GM18502 (cell line): ENCODE data around the gene CDC14A.
"Not testable (repeated sequence)": the region's sequence is repeated elsewhere in the genome, so short reads cannot be mapped to it uniquely, and the experiment has no call there.

ENCODE experiments used
- ATAC-seq: cut with Tn5 transposase; IDR thresholded peaks from one replicate; pipeline ENCODE4 v1.9.1; 2021; ENCODE audit warnings: mild to moderate bottlenecking; ENCODE audit not compliant: unreplicated experiment, poor library complexity

CDC14A gene

DNA sequence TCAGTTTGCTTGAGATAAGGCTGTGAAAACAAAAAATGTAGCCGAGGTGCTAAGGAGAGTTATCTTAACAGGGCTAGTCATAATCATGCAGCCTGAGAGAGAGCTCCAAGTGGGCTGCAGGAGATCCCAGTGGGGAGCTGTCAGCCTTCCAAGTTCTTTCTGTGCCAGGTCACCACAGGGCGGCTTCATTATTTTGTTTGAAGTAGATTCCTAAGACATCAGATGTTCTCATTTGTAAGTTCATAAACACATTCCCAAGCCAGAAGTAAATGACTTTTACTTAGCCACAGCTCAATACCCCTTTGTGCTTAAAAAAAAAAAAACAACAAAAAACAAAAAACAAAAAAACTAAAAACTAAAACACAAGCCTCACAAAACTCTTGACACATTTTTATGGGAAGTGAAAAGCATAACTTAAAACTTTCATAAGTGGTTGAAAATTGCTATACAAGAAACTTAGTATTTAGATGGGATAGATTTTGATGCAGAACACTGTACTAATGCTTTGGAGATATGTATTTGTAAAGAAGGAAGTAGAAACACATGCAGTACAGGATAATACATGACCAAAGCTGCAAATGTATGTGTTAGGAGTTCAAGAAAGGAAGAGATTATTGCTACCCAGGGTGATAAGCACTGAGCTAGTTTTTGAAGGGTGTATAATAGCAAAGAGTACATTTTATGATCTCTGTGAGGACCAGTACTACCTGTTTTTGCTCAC is 8.6 kb downstream of the CDC14A start:
- no peak for ATAC-seq

- no peak for ATAC-seq
Observed at GRCh38 chr1:100361511-100362089, 9.3 kb downstream of the CDC14A start.

GRCh38 chr1:100362821-100363466 is 10.6 kb downstream of the CDC14A start:
- no peak for ATAC-seq

DNA sequence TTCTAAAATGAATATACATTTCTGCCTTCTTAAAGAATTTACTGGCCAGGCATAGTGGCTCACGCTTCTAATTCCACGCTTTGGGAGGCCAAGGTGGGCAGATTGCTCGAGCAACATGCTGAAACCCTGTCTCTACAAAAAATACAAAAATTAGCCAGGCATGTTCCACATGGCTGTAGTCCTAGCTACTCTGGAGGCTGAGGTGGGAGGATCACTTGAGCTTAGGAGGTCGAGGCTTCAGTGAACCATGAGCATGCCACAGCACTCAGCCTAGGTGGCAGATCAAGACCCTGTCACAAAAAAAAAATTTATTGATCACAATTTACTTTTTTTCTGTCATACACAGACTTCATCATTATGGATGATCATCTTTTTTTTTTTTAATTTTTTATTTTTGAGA is 11.5 kb downstream of the CDC14A start:
- ATAC-seq = no peak

GRCh38 chr1:100364697-100365096 is 12.4 kb downstream of the CDC14A start:
- ATAC-seq = no peak

DNA sequence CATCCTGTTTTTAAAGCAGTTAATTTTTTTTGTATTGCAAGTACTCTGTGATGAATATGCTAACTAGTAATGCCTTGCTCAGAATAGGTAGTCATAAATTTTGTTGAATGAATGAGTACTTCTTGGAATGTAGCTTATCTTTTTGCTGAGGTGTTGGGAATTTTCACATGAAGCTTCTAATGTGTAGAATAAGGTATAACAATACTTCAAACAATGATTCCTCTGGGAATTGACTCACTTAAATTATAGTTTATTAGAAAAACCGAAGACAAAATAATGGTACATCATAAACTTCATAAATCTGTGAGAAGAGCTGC is 13.9 kb downstream of the CDC14A start:
- ATAC-seq = no peak

DNA sequence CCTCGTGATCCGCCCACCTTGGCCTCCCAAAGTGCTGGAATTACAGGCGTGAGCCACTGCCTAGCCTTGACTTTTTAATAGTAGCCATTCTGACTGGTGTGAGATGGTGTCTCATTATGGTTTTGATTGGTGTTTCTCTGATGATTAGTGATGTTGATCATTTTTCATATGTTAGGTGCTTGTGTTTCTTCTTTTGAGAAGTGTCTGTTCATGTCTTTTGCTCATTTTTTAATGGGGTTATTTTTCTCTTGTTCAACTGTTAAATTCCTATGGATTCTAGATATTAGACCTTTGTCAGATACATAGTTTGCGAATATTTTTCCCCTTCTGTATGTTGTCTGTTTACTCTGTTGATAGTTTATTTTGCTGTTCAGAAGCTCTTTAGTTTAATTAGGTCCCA is 17.0 kb downstream of the CDC14A start:
- ATAC-seq = not testable (repeated sequence)

- not testable (repeated sequence) for ATAC-seq
Observed at GRCh38 chr1:100373953-100374352, 21.6 kb downstream of the CDC14A start.

GRCh38 chr1:100376890-100377289 is 24.6 kb downstream of the CDC14A start:
- not testable (repeated sequence) for ATAC-seq

- peak; percentile 96 for ATAC-seq
Observed at GRCh38 chr1:100377590-100378361, 25.5 kb downstream of the CDC14A start.

DNA sequence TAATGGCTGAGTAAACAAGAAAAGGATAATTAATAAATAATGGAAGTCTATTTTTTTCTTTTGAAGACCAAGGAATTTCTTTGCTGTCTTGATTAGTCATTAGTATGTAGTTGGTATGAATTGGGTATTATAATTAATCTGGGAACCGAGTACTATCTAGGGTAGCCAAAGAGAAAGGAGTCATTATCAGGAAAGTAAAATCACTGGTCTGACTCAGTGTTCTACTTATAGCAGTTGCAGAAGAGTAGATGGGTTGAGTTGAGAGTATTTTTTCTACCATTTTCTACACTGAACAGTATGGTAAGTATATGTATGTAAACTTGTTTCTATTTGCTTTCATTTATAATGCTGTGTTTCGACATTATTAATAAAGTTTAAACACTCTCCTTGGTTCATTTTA is 26.6 kb downstream of the CDC14A start:
- no peak for ATAC-seq

GRCh38 chr1:100380635-100381034 is 28.3 kb downstream of the CDC14A start:
- no peak for ATAC-seq

DNA sequence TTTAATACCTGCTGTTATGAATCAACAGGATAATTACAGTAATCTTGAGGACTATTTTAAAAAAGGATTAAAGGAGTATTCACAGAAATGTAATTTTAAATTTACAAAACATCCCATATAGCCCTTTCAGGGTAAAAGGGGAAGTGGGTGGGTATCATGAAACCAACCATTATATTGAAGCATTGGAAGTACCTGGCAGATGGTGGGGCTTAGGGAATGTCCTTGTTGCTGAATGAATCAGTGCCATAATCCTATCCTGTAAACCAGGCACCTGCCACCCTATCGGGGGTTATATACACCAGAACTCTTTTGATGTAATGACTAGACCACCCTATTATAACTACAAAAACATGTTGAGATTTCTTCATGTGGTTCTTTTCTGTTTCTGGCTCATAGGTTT is 30.4 kb downstream of the CDC14A start:
- ATAC-seq = no peak

- no peak for ATAC-seq
Observed at GRCh38 chr1:100383743-100384405, 31.6 kb downstream of the CDC14A start.

DNA sequence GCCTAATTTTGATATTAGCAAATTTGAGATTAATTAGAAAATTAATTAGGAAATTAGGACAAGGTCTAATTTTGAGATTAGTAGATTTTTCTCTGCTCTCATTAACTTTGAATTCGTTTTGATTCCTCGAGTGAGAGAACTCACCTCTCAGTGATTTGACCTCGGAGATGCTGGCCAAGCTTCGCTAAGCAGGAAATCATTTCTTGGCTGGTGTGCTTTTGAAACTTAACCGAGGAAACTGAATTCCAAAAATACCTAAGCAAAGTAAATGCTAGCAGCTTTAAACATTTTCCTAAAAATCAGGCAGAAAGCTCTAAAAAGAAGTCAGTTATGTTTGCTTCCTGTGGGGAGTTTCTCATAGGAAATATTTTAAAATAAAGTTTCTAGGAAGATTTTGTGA is 34.9 kb downstream of the CDC14A start:
- ATAC-seq = peak; percentile 41

- no peak for ATAC-seq
Observed at GRCh38 chr1:100387657-100388350, 35.5 kb downstream of the CDC14A start.

DNA sequence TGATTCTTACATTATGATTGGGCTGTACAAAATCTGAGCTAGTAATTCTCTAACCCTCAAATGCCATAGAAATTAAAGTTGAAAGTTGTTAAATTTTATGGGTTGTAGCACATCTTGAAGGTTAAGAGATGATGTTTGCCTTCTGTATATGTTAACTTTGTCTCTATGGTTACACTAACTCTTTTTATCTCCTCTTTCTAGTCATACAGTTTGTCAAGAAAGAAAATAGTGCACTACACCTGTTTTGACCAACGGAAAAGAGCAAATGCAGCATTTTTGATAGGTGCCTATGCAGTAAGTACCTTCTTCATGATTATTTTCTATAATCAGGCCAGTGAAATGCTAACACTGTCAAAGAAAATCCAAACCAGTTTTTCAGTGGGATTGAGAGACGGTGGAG is 38.2 kb downstream of the CDC14A start:
- no peak for ATAC-seq

GRCh38 chr1:100391675-100392074 is 39.4 kb downstream of the CDC14A start:
- no peak for ATAC-seq

GRCh38 chr1:100392756-100393155 is 40.5 kb downstream of the CDC14A start:
- no peak for ATAC-seq

GRCh38 chr1:100394285-100394684 is 42.0 kb downstream of the CDC14A start:
- no peak for ATAC-seq
